Endothelial cell of umbilical vein (primary cell): Measurements from ENCODE around the gene ENTPD6. TPM values are rescaled to one million over a fixed set of nuclear protein-coding genes. Genes with fewer than 3 reads are reported as not detected.

Source experiments
- BruUV-seq: library from RNA; stranded (reverse); fragments of 400-500 nt; replicated peaks from 2 replicates; lab custom pipeline; 2021; lab: Mats Ljungman, UMichigan
- CTCF ChIA-PET: fragments of 300-600, 350-600 bp; sonication (Branson Sonifier 250); formaldehyde crosslinking; loops from one replicate; lab custom pipeline; 2021; ENCODE audit warnings: antibody characterized with exemption, inconsistent platforms; lab: Charles Lee
- POLR2A ChIA-PET: fragments of 300-600, 350-600 bp; sonication (Branson Sonifier 250); formaldehyde crosslinking; loops from one replicate; lab custom pipeline; 2021; ENCODE audit warnings: antibody characterized with exemption, inconsistent platforms; lab: Charles Lee
- DNase-seq: peaks from one replicate; pipeline ENCODE4 v3.0.0-alpha.2; 2011; ENCODE audit warnings: low read depth, low spot score
- FAIRE-seq: peaks from 2 replicates; lab custom pipeline; 2011; peaks lifted over from hg19 to GRCh38; lab: Jason Lieb, UNC
- H2AFZ ChIP-seq: 2 replicates; pipeline ENCODE4 v1.6.0; 2012; ENCODE audit warnings: low read depth, low read length, control low read depth, inconsistent platforms
- H3K27ac ChIP-seq: 2 replicates; pipeline ENCODE4 v1.5.1; 2011; ENCODE audit warnings: low read depth, mild to moderate bottlenecking, control low read depth, low read length, moderate library complexity; ENCODE audit not compliant: insufficient read depth
- H3K27me3 ChIP-seq, 2 experiments: 2 replicates each; pipeline versions ENCODE4 v1.6.0 to v1.6.1; 2011; ENCODE audit warnings: low read length in 2 of 2, mixed read lengths in 1 of 2; ENCODE audit not compliant: control insufficient read depth in 2 of 2, insufficient read depth in 2 of 2
- H3K36me3 ChIP-seq, 2 experiments: 2 replicates in 1 of 2; 3 replicates in 1 of 2; pipeline ENCODE4 v1.5.1; 2011; ENCODE audit warnings: low read length in 2 of 2, mild to moderate bottlenecking in 1 of 2, moderate library complexity in 1 of 2; ENCODE audit not compliant: control insufficient read depth in 2 of 2, insufficient read depth in 2 of 2; ENCODE audit errors: extremely low read depth in 1 of 2
- H3K4me1 ChIP-seq: 3 replicates; pipeline ENCODE4 v1.5.1; 2011; ENCODE audit warnings: mild to moderate bottlenecking, low read length; ENCODE audit not compliant: control insufficient read depth, insufficient read depth; ENCODE audit errors: extremely low read depth
- H3K4me2 ChIP-seq: 2 replicates; pipeline ENCODE4 v1.6.1; 2011; ENCODE audit warnings: low read length, control low read depth, mixed read lengths; ENCODE audit not compliant: insufficient read depth
- H3K4me3 ChIP-seq, 3 experiments: fragments of 200-600 bp in 1 of 3; sonication (generic), shearing (Covaris generic) in 1 of 3; replicated peaks in 1 of 3; 2 replicates each; pipeline ENCODE4 v1.5.1; 2011 to 2016; ENCODE audit warnings: control low read depth in 3 of 3, low read length in 3 of 3, mild to moderate bottlenecking in 2 of 3, inconsistent platforms in 1 of 3, low read depth in 1 of 3, moderate library complexity in 1 of 3; ENCODE audit not compliant: insufficient read depth in 1 of 3
- H3K79me2 ChIP-seq: 2 replicates; pipeline ENCODE4 v1.6.0; 2012; ENCODE audit warnings: low read length, inconsistent platforms; ENCODE audit not compliant: control insufficient read depth, insufficient read depth
- H3K9ac ChIP-seq: replicated peaks from 2 replicates; pipeline ENCODE3; 2011; ENCODE audit warnings: low read length, control low read depth; ENCODE audit not compliant: insufficient read depth; ENCODE audit errors: extremely low read depth
- H3K9me1 ChIP-seq: replicated peaks from 3 replicates; pipeline ENCODE4 v1.6.0; 2011; ENCODE audit warnings: mild to moderate bottlenecking, low read length; ENCODE audit not compliant: control insufficient read depth, insufficient read depth; ENCODE audit errors: extremely low read depth
- H3K9me3 ChIP-seq: replicated peaks from 2 replicates; pipeline ENCODE4 v1.5.1; 2012; ENCODE audit warnings: low read length, inconsistent platforms; ENCODE audit not compliant: control insufficient read depth, insufficient read depth
- H4K20me1 ChIP-seq: replicated peaks from 2 replicates; pipeline ENCODE3; 2011; ENCODE audit warnings: mild to moderate bottlenecking, low read length; ENCODE audit not compliant: control insufficient read depth, insufficient read depth; ENCODE audit errors: extremely low read depth
- EZH2 ChIP-seq: IDR thresholded peaks from 2 replicates; pipeline ENCODE4 v1.6.1; 2012; ENCODE audit warnings: borderline replicate concordance, low read depth, mild to moderate bottlenecking, moderate library complexity, low read length, inconsistent platforms; ENCODE audit not compliant: severe bottlenecking
- FOS ChIP-seq: IDR thresholded peaks from 2 replicates; pipeline ENCODE4 v1.6.1; 2011; ENCODE audit warnings: mild to moderate bottlenecking, low read length, moderate library complexity, borderline replicate concordance; ENCODE audit not compliant: insufficient read depth
- GATA2 ChIP-seq: IDR thresholded peaks from 2 replicates; pipeline ENCODE4 v1.7.0; 2011; ENCODE audit warnings: low read depth, mild to moderate bottlenecking, moderate library complexity, mixed read lengths, low read length; ENCODE audit not compliant: insufficient read length, insufficient read depth
- JUN ChIP-seq: IDR thresholded peaks from 2 replicates; pipeline ENCODE4 v1.6.1; 2011; ENCODE audit warnings: borderline replicate concordance, low read depth; ENCODE audit not compliant: insufficient read length, insufficient read depth
- MYC ChIP-seq: IDR thresholded peaks from one replicate; pipeline ENCODE4 v1.6.1; 2011; ENCODE audit warnings: mild to moderate bottlenecking, low read depth, low read length
- POLR2A ChIP-seq: IDR thresholded peaks from 2 replicates; pipeline ENCODE4 v1.6.1; 2012; ENCODE audit warnings: low read depth, mild to moderate bottlenecking, control low read depth, low read length
- POLR2AphosphoS5 ChIP-seq: IDR thresholded peaks from 2 replicates; pipeline ENCODE4 v1.6.1; 2012; ENCODE audit warnings: low read depth, mild to moderate bottlenecking, control low read depth, low read length, moderate library complexity; ENCODE audit not compliant: insufficient read depth
- dilution Hi-C: fragments of 300-500 bp; cut with MboI; formaldehyde crosslinking; loops from one replicate; pipeline ENCODE4 v1.15.0; 2019; ENCODE audit warnings: low sequenced_read_pairs; ENCODE audit not compliant: extremely low pct_ligation_motif_present
- intact Hi-C: fragments of 100-400 bp; cut with micrococcal nuclease; formaldehyde crosslinking; loops from one replicate; pipeline ENCODE4 v1.10.0; 2022
- polyA plus RNA-seq, 4 experiments: library from polyadenylated mRNA; depleted of rRNA in 3 of 4; stranded (reverse) in 3 of 4; unstranded in 1 of 4; fragments of >200 nt; gene quantifications; 2 replicates each; pipeline versions ENCODE4 v1.2.1 to v1.2.3, GENCODE V29; 2011 to 2012; ENCODE audit warnings: missing spikeins in 1 of 4
- total RNA-seq: library from RNA; stranded (reverse); gene quantifications from 2 replicates; pipeline ENCODE4 v1.2.3, GENCODE V29; 2021
- TF ChIP-seq, protein P1 (sequence below): IDR thresholded peaks from 2 replicates; pipeline ENCODE4 v1.6.1; 2011; ENCODE audit not compliant: insufficient read depth, insufficient read length
- TF ChIP-seq, protein P2 (sequence below), 2 donors: IDR thresholded peaks; 1 replicate in 1 of 2; 2 replicates in 1 of 2; pipeline ENCODE4 v1.5.1; 2011; ENCODE audit warnings: low read length in 2 of 2, mild to moderate bottlenecking in 2 of 2, moderate library complexity in 2 of 2, control low read depth in 1 of 2, inconsistent platforms in 1 of 2, low read depth in 1 of 2; ENCODE audit not compliant: insufficient read depth in 1 of 2; ENCODE audit errors: extremely low read depth in 1 of 2

ENTPD6 gene
- total and polyA plus RNA-seq, 2 donors (not counting 3 experiments of a cell fraction or from before 2014, with no cell fraction given) = 51.2 to 86.3 TPM

DNA sequence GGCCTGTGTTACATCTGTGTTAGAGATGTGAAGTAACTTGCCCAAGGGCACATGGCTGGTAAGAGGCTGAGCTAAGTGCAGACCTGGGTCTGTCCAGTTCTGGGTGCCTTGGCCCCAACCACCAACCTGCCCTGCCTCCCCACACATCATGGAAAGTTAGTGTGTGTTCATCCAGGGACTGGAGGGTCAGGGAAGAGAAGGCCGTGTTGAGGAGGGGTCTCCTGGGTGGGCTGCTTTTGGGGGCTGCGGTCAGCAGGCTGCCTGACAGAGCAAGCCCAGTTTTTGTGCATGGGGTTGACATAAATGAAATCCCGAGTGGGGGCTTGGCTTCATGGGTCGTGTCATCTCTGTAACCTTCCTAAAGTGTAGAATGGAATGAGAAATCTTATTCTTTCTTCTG, 63.3 kb downstream of the ENTPD6 start:
- intact Hi-C loops (no loop called here), dilution Hi-C loops (no loop called here)
- no peaks in the 10 kb centered on the region for H3K27me3 ChIP-seq
- H3K4me1 ChIP-seq = no peaks in the 10 kb centered on the region
- peaks cover 2 to 13% of the 10 kb centered on the region in 2 experiments for H3K36me3 ChIP-seq
- no peaks in the 10 kb centered on the region for H3K9me3 ChIP-seq
- no peak overlapping the region for H3K4me2 ChIP-seq
- no peak overlapping the region for H3K27ac ChIP-seq
- FAIRE-seq (no peak), DNase-seq (no peak)
- ChIA-PET CTCF (no interaction called here), POLR2A (no interaction called here)
- H3K9ac ChIP-seq = no peak overlapping the region
- H2AFZ ChIP-seq = no peak overlapping the region
- no peak overlapping the region for H3K4me3 ChIP-seq
- peaks cover 36% of the 10 kb centered on the region for H3K79me2 ChIP-seq
- BruUV-seq = no TSS peak
- TF ChIP-seq GATA2 = no peak
- H4K20me1 ChIP-seq = no peaks in the 10 kb centered on the region
- H3K9me1 ChIP-seq = no peaks in the 10 kb centered on the region

DNA sequence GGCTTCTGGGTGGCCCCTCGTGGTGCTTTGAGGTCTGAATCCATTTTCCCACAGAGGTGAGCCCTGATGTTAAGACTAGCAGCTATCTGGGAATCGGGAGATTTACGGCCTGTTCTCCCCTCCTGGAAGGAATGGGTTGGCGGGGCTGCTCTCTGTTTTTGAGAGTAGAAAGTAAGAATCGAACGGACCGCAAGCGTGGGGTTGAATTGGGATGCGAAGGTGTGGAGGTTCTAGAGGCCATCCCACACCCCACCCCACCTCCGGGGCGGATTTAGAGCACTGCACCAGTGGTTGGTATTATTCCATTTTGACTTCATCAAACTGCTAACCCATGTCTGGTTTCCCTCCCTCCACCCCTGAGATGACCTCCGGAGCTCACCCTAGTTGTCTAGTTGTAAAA, 63.8 kb downstream of the ENTPD6 start:
- peaks cover 32% of the 10 kb centered on the region for H3K79me2 ChIP-seq
- H3K27me3 ChIP-seq = no peaks in the 10 kb centered on the region
- no peak overlapping the region for H3K9ac ChIP-seq
- H2AFZ ChIP-seq = no peak overlapping the region
- TF ChIP-seq EZH2 (no peak), POLR2AphosphoS5 (no peak), GATA2 (no peak), MYC (no peak), POLR2A (no peak), FOS (no peak), JUN (no peak)
- TF ChIP-seq, protein P1, sequence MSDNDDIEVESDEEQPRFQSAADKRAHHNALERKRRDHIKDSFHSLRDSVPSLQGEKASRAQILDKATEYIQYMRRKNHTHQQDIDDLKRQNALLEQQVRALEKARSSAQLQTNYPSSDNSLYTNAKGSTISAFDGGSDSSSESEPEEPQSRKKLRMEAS = no peak
- TF ChIP-seq, protein P2, sequence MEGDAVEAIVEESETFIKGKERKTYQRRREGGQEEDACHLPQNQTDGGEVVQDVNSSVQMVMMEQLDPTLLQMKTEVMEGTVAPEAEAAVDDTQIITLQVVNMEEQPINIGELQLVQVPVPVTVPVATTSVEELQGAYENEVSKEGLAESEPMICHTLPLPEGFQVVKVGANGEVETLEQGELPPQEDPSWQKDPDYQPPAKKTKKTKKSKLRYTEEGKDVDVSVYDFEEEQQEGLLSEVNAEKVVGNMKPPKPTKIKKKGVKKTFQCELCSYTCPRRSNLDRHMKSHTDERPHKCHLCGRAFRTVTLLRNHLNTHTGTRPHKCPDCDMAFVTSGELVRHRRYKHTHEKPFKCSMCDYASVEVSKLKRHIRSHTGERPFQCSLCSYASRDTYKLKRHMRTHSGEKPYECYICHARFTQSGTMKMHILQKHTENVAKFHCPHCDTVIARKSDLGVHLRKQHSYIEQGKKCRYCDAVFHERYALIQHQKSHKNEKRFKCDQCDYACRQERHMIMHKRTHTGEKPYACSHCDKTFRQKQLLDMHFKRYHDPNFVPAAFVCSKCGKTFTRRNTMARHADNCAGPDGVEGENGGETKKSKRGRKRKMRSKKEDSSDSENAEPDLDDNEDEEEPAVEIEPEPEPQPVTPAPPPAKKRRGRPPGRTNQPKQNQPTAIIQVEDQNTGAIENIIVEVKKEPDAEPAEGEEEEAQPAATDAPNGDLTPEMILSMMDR (IDR thresholded peaks at IDR 0.05; ENCODE audit: extremely low read depth in 1 of 2, insufficient read depth in 1 of 2, low read depth in 1 of 2, low read length in 2 of 2) = no peak
- intact Hi-C loops = no loop called here
- no peak overlapping the region for H3K4me3 ChIP-seq
- no peaks in the 10 kb centered on the region for H4K20me1 ChIP-seq
- ChIA-PET POLR2A (no interaction called here), CTCF (no interaction called here)
- DNase-seq (no peak), FAIRE-seq (no peak)
- no peak overlapping the region for H3K4me2 ChIP-seq
- dilution Hi-C loops = no loop called here
- no peaks in the 10 kb centered on the region for H3K4me1 ChIP-seq
- BruUV-seq = no TSS peak
- no peaks in the 10 kb centered on the region for H3K9me3 ChIP-seq
- H3K36me3 ChIP-seq = peaks cover 2 to 13% of the 10 kb centered on the region in 2 experiments
- no peaks in the 10 kb centered on the region for H3K9me1 ChIP-seq
- no peak overlapping the region for H3K27ac ChIP-seq
